K562 (cell line): Measurements from ENCODE around the gene PCBP2. TPM values are rescaled to one million over a fixed set of nuclear protein-coding genes. Genes with fewer than 3 reads are reported as not detected.

Experiments used
- BRD9 ChIP-seq: fragments of 450-650 bp; IDR thresholded peaks from 2 replicates; pipeline ENCODE4 v1.6.1; 2018; ENCODE audit warnings: low read depth; ENCODE audit not compliant: partially characterized antibody
- CEBPG ChIP-seq, 3 experiments: fragments of 200-800 bp in 1 of 3; sonication (Bioruptor generic) in 1 of 3; sonication (generic) in 1 of 3; formaldehyde crosslinking in 1 of 3; IDR thresholded peaks in 2 of 3; conservative IDR thresholded peaks in 1 of 3; 2 replicates each; pipeline versions ENCODE4 v1.6.1 to v1.8.0; 2016 to 2022; ENCODE audit warnings: missing compliant biosample characterization in 2 of 3, missing genetic modification characterization in 2 of 3, mild to moderate bottlenecking in 1 of 3, missing genetic modification reagents in 1 of 3
- EP300 ChIP-seq: IDR thresholded peaks from 2 replicates; pipeline ENCODE4 v1.6.1; 2012; ENCODE audit warnings: low read length, improper control_type of control experiment
- KAT7 ChIP-seq: sonication (generic); formaldehyde crosslinking; IDR thresholded peaks from 2 replicates; pipeline ENCODE4 v1.8.0; 2022; ENCODE audit warnings: missing genetic modification reagents, mild to moderate bottlenecking, borderline replicate concordance
- KDM1A ChIP-seq, 2 experiments: fragments of 450-650 bp; IDR thresholded peaks; 2 replicates each; pipeline ENCODE4 v1.6.1; 2016; ENCODE audit warnings: mild to moderate bottlenecking in 2 of 2
- MNT ChIP-seq, 2 experiments: fragments of 450-650 bp; conservative IDR thresholded peaks; 2 replicates each; pipeline ENCODE4 v1.6.1; 2017; ENCODE audit warnings: mild to moderate bottlenecking in 2 of 2, moderate library complexity in 2 of 2
- POLR2A ChIP-seq: fragments of 450-650 bp; conservative IDR thresholded peaks from 2 replicates; pipeline ENCODE4 v1.6.1; 2016
- POLR2B ChIP-seq: fragments of 450-650 bp; IDR thresholded peaks from 2 replicates; pipeline ENCODE4 v1.6.1; 2018; ENCODE audit warnings: low read depth; ENCODE audit not compliant: partially characterized antibody
- RAD21 ChIP-seq, 2 experiments: fragments of 250-450 bp in 1 of 2; fragments of 450-650 bp in 1 of 2; sonication (Bioruptor Pico) in 1 of 2; formaldehyde crosslinking in 1 of 2; IDR thresholded peaks in 1 of 2; conservative IDR thresholded peaks in 1 of 2; 2 replicates each; pipeline versions ENCODE4 v1.4.0 to v1.8.0; 2020 to 2022; ENCODE audit warnings: mild to moderate bottlenecking in 2 of 2, moderate library complexity in 1 of 2
- SIX5 ChIP-seq, 2 experiments: IDR thresholded peaks; 2 replicates each; pipeline ENCODE4 v1.6.1; 2011; ENCODE audit warnings: low read length in 2 of 2, borderline replicate concordance in 1 of 2, low read depth in 1 of 2, mild to moderate bottlenecking in 1 of 2, moderate library complexity in 1 of 2; ENCODE audit not compliant: insufficient read depth in 1 of 2
- SOX6 ChIP-seq: fragments of 450-650 bp; IDR thresholded peaks from 2 replicates; pipeline ENCODE4 v1.6.1; 2014; ENCODE audit warnings: mild to moderate bottlenecking
- TOE1 ChIP-seq, 2 experiments: fragments of 450-650 bp in 1 of 2; sonication (generic) in 1 of 2; formaldehyde crosslinking in 1 of 2; IDR thresholded peaks; 2 replicates each; pipeline versions ENCODE4 v1.7.1 to v1.8.0; 2016 to 2022; ENCODE audit warnings: borderline replicate concordance in 2 of 2, mild to moderate bottlenecking in 2 of 2, antibody characterized with exemption in 1 of 2, inconsistent platforms in 1 of 2, low read depth in 1 of 2, missing genetic modification reagents in 1 of 2, moderate library complexity in 1 of 2
- TRIM24 ChIP-seq, 2 experiments: fragments of 450-650 bp; IDR thresholded peaks; 2 replicates each; pipeline ENCODE4 v1.6.1; 2016
- ZBED1 ChIP-seq: IDR thresholded peaks from 2 replicates; pipeline ENCODE4 v1.6.1; 2014
- ZNF263 ChIP-seq: sonication (generic); formaldehyde crosslinking; IDR thresholded peaks from 2 replicates; pipeline ENCODE4 v1.8.0; 2022; ENCODE audit warnings: mild to moderate bottlenecking, missing genetic modification reagents, borderline replicate concordance
- ZNF407 ChIP-seq: fragments of 450-650 bp; IDR thresholded peaks from 2 replicates; pipeline ENCODE4 v1.6.1; 2016; ENCODE audit warnings: low read depth
- polyA plus RNA-seq, 8 experiments: library from polyadenylated mRNA; depleted of rRNA in 4 of 8; stranded (reverse) in 5 of 8; unstranded in 3 of 8; fragments of >200 nt; fragmentation: Nextera tagmentation in 2 of 8; fragmentation: Illumina TruSeq in 1 of 8; extraction: Ambion mirVana in 2 of 8; extraction: Trizol in 1 of 8; gene quantifications; 2 replicates each; pipeline versions ENCODE4 v1.2.1 to v1.2.3, GENCODE V29; 2011 to 2014; ENCODE audit warnings: inconsistent platforms in 1 of 8, missing spikeins in 1 of 8
- total RNA-seq, 7 experiments: library from RNA; depleted of rRNA in 6 of 7; stranded (reverse); fragments of >200 nt in 6 of 7; fragmentation: Illumina TruSeq in 2 of 7; extraction: Trizol in 2 of 7; gene quantifications; 2 replicates each; pipeline versions ENCODE4 v1.2.1 to v1.2.3, GENCODE V29; 2011 to 2021; ENCODE audit warnings: low replicate concordance in 1 of 7

Gene PCBP2
- total and polyA plus RNA-seq, 9 of the 15 experiments (the other 6 are each of a cell fraction or from before 2014, with no cell fraction given) = 137 to 831 (median 328) TPM

- TF ChIP-seq POLR2B (peak; percentile 33), MNT (conservative IDR thresholded peaks at IDR 0.05) (0 out of 4 replicates have a peak, but pooled peaks of 1 of the 2 experiments have one; percentile 41), EP300 (peak; percentile 75), KAT7 (CRISPR knock-in tag) (peak; percentile 15; the same call in 1 of the 2 replicates), ZNF407 (no peak), TOE1 (IDR thresholded peaks at IDR 0.05; ENCODE audit: borderline replicate concordance) (peak; percentile 88), TOE1 (CRISPR knock-in tag; IDR thresholded peaks at IDR 0.05; ENCODE audit: borderline replicate concordance, low read depth) (no peak), BRD9 (no peak), POLR2A (peak; percentile 49; the same call in 1 of the 2 replicates), ZBED1 (no peak), ZNF263 (CRISPR knock-in tag) (peak; percentile 48; the same call in 1 of the 2 replicates), SOX6 (peak; percentile 15; the same call in 1 of the 2 replicates), RAD21 (CRISPR knock-in tag; conservative IDR thresholded peaks at IDR 0.05 in 1 of 2, IDR thresholded peaks at IDR 0.05 in 1 of 2) (0 out of 4 replicates have a peak, but pooled peaks of 1 of the 2 experiments have one; percentile 3), CEBPG (CRISPR knock-in tag; IDR thresholded peaks at IDR 0.05) (no peak), CEBPG (tag; conservative IDR thresholded peaks at IDR 0.05 in 1 of 2, IDR thresholded peaks at IDR 0.05 in 1 of 2) (no peak), SIX5 (IDR thresholded peaks at IDR 0.05; ENCODE audit: borderline replicate concordance in 1 of 2, insufficient read depth in 1 of 2, low read depth in 1 of 2, low read length in 2 of 2) (no peak), KDM1A (IDR thresholded peaks at IDR 0.05) (peak in 1 of 2 experiments; percentile 28; a peak in 1 of 4 replicates), TRIM24 (IDR thresholded peaks at IDR 0.05) (0 out of 4 replicates have a peak, but pooled peaks of 1 of the 2 experiments have one; percentile 14)
Measured at GRCh38 chr12:53424626-53425514, 27.0 kb upstream of the PCBP2 start (continued).
